Mesenteric fat pad (tissue), 1 donor: Measurements from ENCODE around the gene KICS2. TPM values are rescaled to one million over a fixed set of nuclear protein-coding genes. Genes with fewer than 3 reads are reported as not detected.

Experiments used
- DNase-seq: peaks from one replicate; pipeline ENCODE4 v3.0.0-alpha.2; 2020; ENCODE audit warnings: low spot score
- total RNA-seq: library from RNA; stranded (reverse); fragmentation: NEBNext Ultra II Directional; extraction: Animal tissue kit (Norgen Biotek cat#: 25700); gene quantifications from one replicate; pipeline ENCODE4 v1.2.1, GENCODE V29; 2021
- donor health status: DM: yes; HTN: yes; CAD: no.

The KICS2 gene
- total RNA-seq, 1 donor from 2014 or later = 6.8 TPM

DNA sequence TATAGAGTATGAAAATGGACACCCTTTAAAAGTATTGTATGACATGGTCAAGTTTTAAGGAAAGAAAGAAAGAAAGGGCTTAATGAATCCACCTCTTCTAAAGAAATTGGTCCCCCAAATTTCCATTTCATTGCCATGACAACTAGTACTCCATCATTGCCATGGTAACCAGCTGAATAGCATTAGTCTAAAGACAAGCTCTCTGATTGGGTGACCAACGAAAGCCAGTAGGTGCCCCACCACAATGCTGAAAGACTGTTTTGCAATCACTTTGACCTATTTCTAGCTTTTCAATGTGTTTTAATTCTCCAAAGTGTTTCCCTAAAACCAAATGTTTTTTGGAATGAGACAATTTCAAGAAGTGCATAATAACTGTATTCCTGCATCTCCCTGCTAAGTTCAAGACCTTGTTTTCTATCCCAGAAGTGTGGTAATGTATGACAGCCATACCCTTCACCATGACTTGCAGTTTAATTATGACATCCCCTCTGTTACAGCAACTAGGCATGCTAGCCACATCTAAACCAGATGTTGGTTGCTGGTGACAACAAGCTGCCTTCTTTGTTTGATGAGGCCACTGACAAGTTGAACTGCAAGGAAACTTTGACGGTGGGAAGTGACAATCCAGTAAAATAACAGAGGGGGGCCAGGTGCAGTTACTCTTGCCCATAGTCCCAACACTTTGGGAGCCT lies 46.7 kb downstream of the KICS2 start:
- no peak for DNase-seq

DNA sequence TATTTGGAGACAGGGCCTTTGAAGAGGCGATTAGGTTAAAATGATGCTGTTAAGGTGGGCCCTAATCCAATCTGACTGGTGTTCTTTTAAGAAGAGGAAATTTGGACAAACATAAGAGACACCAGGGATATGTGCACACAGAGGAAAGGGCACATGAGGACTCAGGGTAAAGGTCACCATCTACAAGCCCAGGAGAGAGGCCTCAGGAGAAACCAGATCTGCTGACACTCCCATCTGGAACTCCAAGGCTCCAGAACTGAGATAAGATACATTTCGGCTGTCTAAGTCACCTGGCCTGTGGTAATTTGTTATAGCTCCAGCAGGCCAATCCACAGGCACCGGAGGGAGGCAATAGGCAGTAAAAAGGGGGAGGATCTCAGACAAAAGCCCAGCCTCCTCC lies 48.6 kb downstream of the KICS2 start:
- DNase-seq = no peak

Other genes starting within 250 kb of the KICS2 start
- not detected for gene C12orf56, start 168.5 kb upstream of the KICS2 start, total RNA-seq
- gene XPOT, start 182.1 kb upstream of the KICS2 start, total RNA-seq = 96.1 TPM
- gene TBK1, start 229.8 kb upstream of the KICS2 start, total RNA-seq = 23.4 TPM